ENCODE measurements around the gene NBAS. TPM values are rescaled to one million over a fixed set of nuclear protein-coding genes. Genes with fewer than 3 reads are reported as not detected.

NBAS gene
- total RNA-seq, 1 experiment from 2014 or later = 28.9 TPM

DNA sequence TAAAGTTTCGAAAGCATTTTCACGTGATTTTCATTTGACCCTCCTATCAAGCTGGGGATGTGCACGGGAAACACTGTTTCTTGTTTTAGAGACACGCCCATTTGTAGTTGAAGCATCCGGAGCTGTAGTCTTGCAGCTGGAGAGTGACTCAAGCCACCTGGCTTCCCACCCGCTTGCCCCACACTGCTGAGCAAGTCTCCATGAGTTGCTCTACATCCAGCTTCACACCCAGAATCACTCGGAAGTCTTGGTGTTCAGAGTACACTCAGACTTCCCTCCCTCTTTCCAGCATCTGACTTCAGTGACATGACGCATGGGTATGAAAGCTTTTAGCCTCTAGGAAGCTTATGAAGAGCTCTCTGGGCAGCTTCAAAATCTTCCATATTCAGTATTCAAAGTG, 262.4 kb downstream of the NBAS start:
- H4K20me1 ChIP-seq (ENCODE audit: insufficient read depth) = no peaks in the 10 kb centered on the region
- no peak overlapping the region for H3K4me2 ChIP-seq
- H3K79me2 ChIP-seq (ENCODE audit: low read depth) = no peaks in the 10 kb centered on the region
- no peaks in the 10 kb centered on the region for H3K4me1 ChIP-seq (replicated peaks; ENCODE audit: insufficient read depth)
- no peak for DNase-seq
- peaks cover 5% of the 10 kb centered on the region; the same call in 1 of the 2 replicates for H3K36me3 ChIP-seq (ENCODE audit: low read depth)
- intact Hi-C loops (cut with micrococcal nuclease; ENCODE audit: unreplicated experiment) = no loop called here
- H2AFZ ChIP-seq = no peak overlapping the region
- no TSS peak for BruUV-seq (replicated peaks)
- no peak for TF ChIP-seq EZH2 (IDR thresholded peaks at IDR 0.05; ENCODE audit: low read depth)
- TF ChIP-seq, protein P1, sequence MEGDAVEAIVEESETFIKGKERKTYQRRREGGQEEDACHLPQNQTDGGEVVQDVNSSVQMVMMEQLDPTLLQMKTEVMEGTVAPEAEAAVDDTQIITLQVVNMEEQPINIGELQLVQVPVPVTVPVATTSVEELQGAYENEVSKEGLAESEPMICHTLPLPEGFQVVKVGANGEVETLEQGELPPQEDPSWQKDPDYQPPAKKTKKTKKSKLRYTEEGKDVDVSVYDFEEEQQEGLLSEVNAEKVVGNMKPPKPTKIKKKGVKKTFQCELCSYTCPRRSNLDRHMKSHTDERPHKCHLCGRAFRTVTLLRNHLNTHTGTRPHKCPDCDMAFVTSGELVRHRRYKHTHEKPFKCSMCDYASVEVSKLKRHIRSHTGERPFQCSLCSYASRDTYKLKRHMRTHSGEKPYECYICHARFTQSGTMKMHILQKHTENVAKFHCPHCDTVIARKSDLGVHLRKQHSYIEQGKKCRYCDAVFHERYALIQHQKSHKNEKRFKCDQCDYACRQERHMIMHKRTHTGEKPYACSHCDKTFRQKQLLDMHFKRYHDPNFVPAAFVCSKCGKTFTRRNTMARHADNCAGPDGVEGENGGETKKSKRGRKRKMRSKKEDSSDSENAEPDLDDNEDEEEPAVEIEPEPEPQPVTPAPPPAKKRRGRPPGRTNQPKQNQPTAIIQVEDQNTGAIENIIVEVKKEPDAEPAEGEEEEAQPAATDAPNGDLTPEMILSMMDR (conservative IDR thresholded peaks at IDR 0.05) = no peak
- H3F3A ChIP-seq (ENCODE audit: insufficient read depth, low read depth) = no peaks in the 10 kb centered on the region
- no peak overlapping the region for H3K4me3 ChIP-seq
- no peaks in the 10 kb centered on the region for H3K9me2 ChIP-seq (ENCODE audit: insufficient read depth)
- no peaks in the 10 kb centered on the region for H3K27me3 ChIP-seq (ENCODE audit: insufficient read depth, low read depth)
- H3K9me3 ChIP-seq (ENCODE audit: insufficient read depth, low read depth) = no peaks in the 10 kb centered on the region
- H3K27ac ChIP-seq = no peak overlapping the region
- ChIA-PET CTCF (no interaction called here), POLR2A (ENCODE audit: unreplicated experiment) (no interaction called here)

DNA sequence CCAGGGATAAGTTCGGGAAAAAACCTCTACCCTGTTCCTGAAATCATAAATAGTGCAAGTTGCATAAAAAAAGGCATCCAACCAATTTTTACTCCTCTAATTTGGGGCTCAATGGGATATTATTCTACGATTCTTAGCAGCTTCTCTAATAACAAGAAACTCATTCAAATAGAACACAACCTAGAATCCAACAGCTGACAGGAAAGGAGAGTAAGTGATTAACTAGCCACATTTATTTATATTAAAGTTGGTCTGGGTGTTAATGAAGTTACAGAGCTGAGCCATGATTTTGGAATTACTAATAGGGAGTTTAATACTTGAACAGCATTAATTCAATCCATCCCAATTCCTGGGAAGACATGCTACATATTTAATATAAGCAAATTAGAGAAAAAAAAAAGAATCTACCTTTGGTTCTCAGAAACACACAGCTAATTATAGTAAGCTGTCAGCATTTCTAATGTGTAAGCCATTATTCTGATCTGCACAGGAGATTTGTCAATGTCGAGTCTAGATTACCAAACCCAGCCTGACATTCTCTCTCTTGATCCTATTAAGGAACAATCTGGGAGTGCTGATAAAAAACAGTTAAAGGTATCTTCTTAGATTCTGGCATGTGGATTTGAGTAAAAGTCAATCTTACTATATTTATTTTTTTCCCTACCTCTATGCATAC, 267.7 kb downstream of the NBAS start:
- ChIA-PET CTCF (no interaction called here), POLR2A (ENCODE audit: unreplicated experiment) (no interaction called here)
- no TSS peak for BruUV-seq (replicated peaks)
- H3K4me2 ChIP-seq = no peak overlapping the region
- DNase-seq = no peak
- no peaks in the 10 kb centered on the region for H3K4me1 ChIP-seq (replicated peaks; ENCODE audit: insufficient read depth)
- H3K36me3 ChIP-seq (ENCODE audit: low read depth) = no peaks in the 10 kb centered on the region
- H4K20me1 ChIP-seq (ENCODE audit: insufficient read depth) = no peaks in the 10 kb centered on the region
- no peaks in the 10 kb centered on the region for H3K9me2 ChIP-seq (ENCODE audit: insufficient read depth)
- no peak overlapping the region for H3K4me3 ChIP-seq
- H2AFZ ChIP-seq = no peak overlapping the region
- H3K79me2 ChIP-seq (ENCODE audit: low read depth) = no peaks in the 10 kb centered on the region
- intact Hi-C loops (cut with micrococcal nuclease; ENCODE audit: unreplicated experiment) = no loop called here
- no peaks in the 10 kb centered on the region for H3K9me3 ChIP-seq (ENCODE audit: insufficient read depth, low read depth)
- TF ChIP-seq, protein P1 (conservative IDR thresholded peaks at IDR 0.05) = no peak
- TF ChIP-seq EZH2 (IDR thresholded peaks at IDR 0.05; ENCODE audit: low read depth) = no peak
- no peak overlapping the region for H3K27ac ChIP-seq
- no peaks in the 10 kb centered on the region for H3K27me3 ChIP-seq (ENCODE audit: insufficient read depth, low read depth)
- H3F3A ChIP-seq (ENCODE audit: insufficient read depth, low read depth) = no peaks in the 10 kb centered on the region

DNA sequence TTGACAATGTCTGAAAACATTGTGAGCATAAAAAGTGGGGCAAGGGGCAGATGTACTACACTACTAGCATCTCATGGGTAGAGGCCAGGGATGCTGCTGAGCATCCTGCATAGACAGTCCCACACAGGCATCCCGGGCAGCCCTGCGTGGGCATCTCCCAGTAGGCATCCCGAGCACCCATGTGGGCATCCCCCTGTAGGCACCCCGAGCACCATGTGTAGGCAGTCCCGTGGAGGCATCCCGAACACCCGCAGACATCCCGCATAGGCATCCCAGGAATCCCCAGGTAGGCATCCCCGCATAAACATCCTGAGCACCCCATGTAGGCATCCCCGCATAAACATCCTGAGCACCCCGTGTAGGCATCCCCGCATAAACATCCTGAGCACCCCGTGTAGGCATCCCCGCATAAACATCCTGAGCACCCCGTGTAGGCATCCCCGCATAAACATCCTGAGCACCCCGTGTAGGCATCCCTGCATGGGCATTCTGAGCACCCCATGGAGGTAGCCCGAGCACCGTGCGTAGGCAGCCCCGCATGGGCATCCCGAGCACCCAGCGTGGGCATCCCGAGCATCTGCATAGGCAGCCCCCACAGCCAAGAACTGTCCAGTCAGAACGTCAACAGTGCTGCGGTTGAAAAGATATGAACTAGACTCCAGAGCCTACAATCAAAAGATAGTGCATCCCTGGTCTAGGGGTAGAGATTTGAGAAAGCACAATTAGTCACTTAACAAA, 273.5 kb downstream of the NBAS start:
- no peak overlapping the region for H3K4me2 ChIP-seq
- ChIA-PET CTCF (no interaction called here), POLR2A (ENCODE audit: unreplicated experiment) (no interaction called here)
- no peaks in the 10 kb centered on the region for H3K79me2 ChIP-seq (ENCODE audit: low read depth)
- H3F3A ChIP-seq (ENCODE audit: insufficient read depth, low read depth) = no peaks in the 10 kb centered on the region
- H3K9me3 ChIP-seq (ENCODE audit: insufficient read depth, low read depth) = no peaks in the 10 kb centered on the region
- 0 out of 2 replicates have a peak, but pooled peaks cover 6% of the 10 kb centered on the region for H3K36me3 ChIP-seq (ENCODE audit: low read depth)
- no peak for TF ChIP-seq EZH2 (IDR thresholded peaks at IDR 0.05; ENCODE audit: low read depth)
- TF ChIP-seq, protein P1 (conservative IDR thresholded peaks at IDR 0.05) = no peak
- H3K27me3 ChIP-seq (ENCODE audit: insufficient read depth, low read depth) = no peaks in the 10 kb centered on the region
- 0 out of 2 replicates have a peak, but pooled peaks cover 5% of the 10 kb centered on the region for H4K20me1 ChIP-seq (ENCODE audit: insufficient read depth)
- intact Hi-C loops (cut with micrococcal nuclease; ENCODE audit: unreplicated experiment) = no loop called here
- no peak overlapping the region for H2AFZ ChIP-seq
- no peaks in the 10 kb centered on the region for H3K4me1 ChIP-seq (replicated peaks; ENCODE audit: insufficient read depth)
- H3K4me3 ChIP-seq = no peak overlapping the region
- H3K27ac ChIP-seq = no peak overlapping the region
- H3K9me2 ChIP-seq (ENCODE audit: insufficient read depth) = no peaks in the 10 kb centered on the region
- no peak for DNase-seq
- BruUV-seq (replicated peaks) = no TSS peak
